GM10266 (cell line): ENCODE results near the gene HNRNPUL1.
A peak's percentile ranks its signal among the peaks of the same experiment; 100 is the strongest.

Experiments used
- DNase-seq: peaks from one replicate; pipeline ENCODE4 v3.0.0; 2012; ENCODE audit errors: extremely low spot score
- CTCF ChIP-seq: IDR thresholded peaks from 2 replicates; pipeline ENCODE4 v1.5.1; 2012; ENCODE audit warnings: mild to moderate bottlenecking, low read depth; ENCODE audit not compliant: control insufficient read depth, insufficient read depth; ENCODE audit errors: missing control alignments

The HNRNPUL1 gene

GRCh38 chr19:41265395-41266153 lies 1.4 kb downstream of the HNRNPUL1 start:
- DNase-seq, result peak; percentile 21

GRCh38 chr19:41269055-41269454 lies 4.9 kb downstream of the HNRNPUL1 start:
- TF ChIP-seq CTCF, result no peak
- DNase-seq, result no peak

More at GRCh38 chr19:41265395-41266153, 1.4 kb downstream of the HNRNPUL1 start:
- no peak for TF ChIP-seq CTCF

- TF ChIP-seq CTCF, result no peak
- DNase-seq, result no peak
These were observed 5.4 kb downstream of the HNRNPUL1 start for GRCh38 chr19:41269571-41269970.

GRCh38 chr19:41273076-41273475 lies 8.9 kb downstream of the HNRNPUL1 start:
- no peak for DNase-seq
- TF ChIP-seq CTCF, result no peak

GRCh38 chr19:41274802-41275201 lies 10.6 kb downstream of the HNRNPUL1 start:
- TF ChIP-seq CTCF, result no peak
- DNase-seq, result no peak

- TF ChIP-seq CTCF, result no peak
- DNase-seq, result no peak
These were observed 12.1 kb downstream of the HNRNPUL1 start for GRCh38 chr19:41276231-41276630.

GRCh38 chr19:41278478-41278877 lies 14.3 kb downstream of the HNRNPUL1 start:
- no peak for DNase-seq
- TF ChIP-seq CTCF, result no peak
